PC-9 (cell line): ENCODE data around the gene RBP4. TPM values are rescaled to one million over a fixed set of nuclear protein-coding genes. Genes with fewer than 3 reads are reported as not detected.

Experiments used
- BruUV-seq: library from RNA; stranded (reverse); fragments of 400-500 nt; replicated peaks from 2 replicates; lab custom pipeline; 2021; lab: Mats Ljungman, UMichigan
- CTCF ChIA-PET: fragments of 300-600 bp; sonication (Branson Sonifier 250); formaldehyde crosslinking; loops from one replicate; lab custom pipeline; 2022; ENCODE audit warnings: antibody characterized with exemption; lab: Charles Lee
- POLR2A ChIA-PET: fragments of 300-600 bp; sonication (Branson Sonifier 250); formaldehyde crosslinking; loops from one replicate; lab custom pipeline; 2022; ENCODE audit warnings: antibody characterized with exemption; ENCODE audit not compliant: unreplicated experiment; lab: Charles Lee
- DNase-seq, 2 experiments: peaks; one replicate each; pipeline versions ENCODE4 v3.0.0 to v3.0.0-alpha.2; 2015 to 2022; ENCODE audit warnings: mixed read lengths in 1 of 2
- H2AFZ ChIP-seq: fragments of 200-600 bp; sonication (generic); 2 replicates; pipeline ENCODE4 v1.8.1; 2017; ENCODE audit warnings: antibody characterized with exemption
- H3F3A ChIP-seq: fragments of 200-600 bp; sonication (generic); 2 replicates; pipeline ENCODE4 v1.8.1; 2017; ENCODE audit warnings: antibody characterized with exemption, mild to moderate bottlenecking, low read depth; ENCODE audit not compliant: insufficient read depth
- H3K27ac ChIP-seq: fragments of 200-600 bp; sonication (generic); 2 replicates; pipeline ENCODE4 v1.6.1; 2016; ENCODE audit warnings: mixed run types
- H3K27me3 ChIP-seq: fragments of 200-600 bp; sonication (generic); 2 replicates; pipeline ENCODE4 v1.6.1; 2016; ENCODE audit warnings: low read depth, mixed run types; ENCODE audit not compliant: insufficient read depth
- H3K36me3 ChIP-seq: fragments of 200-600 bp; sonication (generic); 2 replicates; pipeline ENCODE4 v1.6.1; 2016; ENCODE audit warnings: low read depth, mixed run types
- H3K4me1 ChIP-seq: fragments of 200-600 bp; sonication (generic); replicated peaks from 2 replicates; pipeline ENCODE4 v1.6.1; 2016; ENCODE audit warnings: mixed run types; ENCODE audit not compliant: insufficient read depth
- H3K4me2 ChIP-seq: fragments of 200-600 bp; sonication (generic); 2 replicates; pipeline ENCODE4 v1.6.1; 2017; ENCODE audit warnings: mixed run types
- H3K4me3 ChIP-seq: fragments of 200-600 bp; sonication (generic); 2 replicates; pipeline ENCODE4 v1.6.1; 2016; ENCODE audit warnings: mixed run types
- H3K79me2 ChIP-seq: fragments of 200-600 bp; sonication (generic); 2 replicates; pipeline ENCODE4 v1.6.1; 2017; ENCODE audit warnings: low read depth, mixed run types
- H3K9me2 ChIP-seq: fragments of 200-600 bp; sonication (generic); 2 replicates; pipeline ENCODE4 v1.8.1; 2017; ENCODE audit warnings: mild to moderate bottlenecking; ENCODE audit not compliant: insufficient read depth
- H3K9me3 ChIP-seq: fragments of 200-600 bp; sonication (generic); 2 replicates; pipeline ENCODE4 v1.8.1; 2016; ENCODE audit warnings: low read depth; ENCODE audit not compliant: insufficient read depth
- H4K20me1 ChIP-seq: fragments of 200-600 bp; sonication (generic); 2 replicates; pipeline ENCODE4 v1.8.1; 2017; ENCODE audit not compliant: insufficient read depth
- EZH2 ChIP-seq: fragments of 200-600 bp; sonication (generic); IDR thresholded peaks from 2 replicates; pipeline ENCODE4 v1.8.0; 2017; ENCODE audit warnings: antibody characterized with exemption, low read depth
- intact Hi-C: fragments of 100-400 bp; cut with micrococcal nuclease; formaldehyde crosslinking; loops from one replicate; pipeline ENCODE4 v1.10.0; 2022; ENCODE audit not compliant: unreplicated experiment
- total RNA-seq: library from RNA; stranded (reverse); gene quantifications from 2 replicates; pipeline ENCODE4 v1.2.3, GENCODE V29; 2021
- TF ChIP-seq, protein P1 (sequence below): fragments of 200-600 bp; sonication (generic); conservative IDR thresholded peaks from 2 replicates; pipeline ENCODE4 v1.6.1; 2017; ENCODE audit warnings: mixed run types, antibody characterized with exemption, mild to moderate bottlenecking, moderate library complexity

Gene RBP4
- total RNA-seq, 1 experiment from 2014 or later, result 0.57 TPM

DNA sequence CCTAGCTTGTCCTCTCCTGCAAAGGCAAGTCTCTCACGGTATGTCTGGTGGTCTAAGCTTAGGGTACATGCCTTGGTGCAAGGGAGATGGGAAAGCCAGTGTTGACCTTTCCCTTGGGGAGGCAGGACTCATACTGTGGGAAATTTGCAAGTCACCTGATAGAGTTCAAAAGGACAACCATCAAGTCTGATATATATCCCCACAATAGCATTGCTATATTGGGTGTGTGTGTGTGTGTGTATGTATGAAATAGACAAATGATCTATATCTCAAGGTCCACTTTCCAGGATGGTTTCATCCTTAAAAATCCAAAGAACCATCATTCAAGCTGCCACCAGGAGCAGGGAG, 46.7 kb downstream of the RBP4 start:
- Histone ChIP-seq H3K4me3 (no peak overlapping the region), H3K79me2 (no peaks in the 10 kb centered on the region), H3K4me2 (no peak overlapping the region), H4K20me1 (no peaks in the 10 kb centered on the region), H3K9me3 (no peaks in the 10 kb centered on the region), H3K36me3 (no peaks in the 10 kb centered on the region), H3K4me1 (peaks cover 7% of the 10 kb centered on the region; the same call in 1 of the 2 replicates), H3K27ac (no peak overlapping the region), H2AFZ (no peak overlapping the region), H3K9me2 (no peaks in the 10 kb centered on the region), H3F3A (peaks cover 5% of the 10 kb centered on the region; the same call in 1 of the 2 replicates), H3K27me3 (no peaks in the 10 kb centered on the region)
- no peak for DNase-seq
- intact Hi-C loops, result no loop called here
- TF ChIP-seq, protein P1, sequence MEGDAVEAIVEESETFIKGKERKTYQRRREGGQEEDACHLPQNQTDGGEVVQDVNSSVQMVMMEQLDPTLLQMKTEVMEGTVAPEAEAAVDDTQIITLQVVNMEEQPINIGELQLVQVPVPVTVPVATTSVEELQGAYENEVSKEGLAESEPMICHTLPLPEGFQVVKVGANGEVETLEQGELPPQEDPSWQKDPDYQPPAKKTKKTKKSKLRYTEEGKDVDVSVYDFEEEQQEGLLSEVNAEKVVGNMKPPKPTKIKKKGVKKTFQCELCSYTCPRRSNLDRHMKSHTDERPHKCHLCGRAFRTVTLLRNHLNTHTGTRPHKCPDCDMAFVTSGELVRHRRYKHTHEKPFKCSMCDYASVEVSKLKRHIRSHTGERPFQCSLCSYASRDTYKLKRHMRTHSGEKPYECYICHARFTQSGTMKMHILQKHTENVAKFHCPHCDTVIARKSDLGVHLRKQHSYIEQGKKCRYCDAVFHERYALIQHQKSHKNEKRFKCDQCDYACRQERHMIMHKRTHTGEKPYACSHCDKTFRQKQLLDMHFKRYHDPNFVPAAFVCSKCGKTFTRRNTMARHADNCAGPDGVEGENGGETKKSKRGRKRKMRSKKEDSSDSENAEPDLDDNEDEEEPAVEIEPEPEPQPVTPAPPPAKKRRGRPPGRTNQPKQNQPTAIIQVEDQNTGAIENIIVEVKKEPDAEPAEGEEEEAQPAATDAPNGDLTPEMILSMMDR, result no peak
- no peak for TF ChIP-seq EZH2
- no TSS peak for BruUV-seq
- CTCF ChIA-PET, result interaction anchor here (0.6 to 1.8 kb wide), 4 partner anchors 58 to 261 kb away, joined by 3 to 11 read pairs (median 6); no protein-coding TSS in a partner anchor
- POLR2A ChIA-PET, result interaction anchor here (0.8 kb wide), 1 partner anchor 126 kb away, joined by 3 read pairs; no protein-coding TSS in a partner anchor

DNA sequence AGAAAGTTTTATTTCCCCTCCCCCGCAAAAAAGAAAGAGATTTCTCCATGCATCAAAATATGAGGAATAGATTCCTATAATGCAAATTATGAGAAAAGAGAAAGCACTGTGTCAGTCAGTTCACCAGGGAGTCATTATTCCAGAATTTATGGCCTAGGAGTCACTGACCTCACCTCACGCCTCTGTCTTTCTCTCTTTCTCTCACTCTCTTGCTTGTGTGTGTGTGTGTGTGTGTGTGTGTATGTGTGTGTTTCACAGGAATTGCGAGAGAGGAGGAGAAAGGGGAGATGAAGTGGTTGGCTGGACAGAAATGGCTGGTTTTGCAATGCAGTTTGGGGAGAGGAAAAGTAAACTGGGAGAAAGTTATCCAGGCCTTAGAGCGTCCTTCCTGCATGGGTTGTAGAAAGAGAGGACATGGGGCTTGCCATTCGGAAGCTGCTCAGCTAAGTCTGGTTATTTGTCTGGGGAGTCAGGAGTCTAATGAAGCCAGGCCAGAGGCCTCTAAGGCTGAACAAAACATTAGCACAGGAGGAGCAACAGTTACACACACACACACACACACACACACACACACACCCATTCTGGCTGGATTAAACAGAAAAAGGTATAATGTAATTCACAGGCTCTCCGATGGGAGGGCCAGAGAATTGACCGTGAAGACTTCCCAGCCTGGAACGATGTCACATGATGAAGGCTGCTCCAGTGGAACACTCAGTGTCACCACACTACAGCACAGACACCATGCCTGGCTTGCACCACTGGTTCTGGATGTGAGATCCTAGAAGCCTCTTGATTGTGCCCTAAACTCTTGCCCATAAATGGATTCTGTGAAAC, 47.3 kb downstream of the RBP4 start:
- H3K4me1 ChIP-seq, result peaks cover 12% of the 10 kb centered on the region; the same call in 1 of the 2 replicates
- H3K36me3 ChIP-seq, result no peaks in the 10 kb centered on the region
- no peaks in the 10 kb centered on the region for H3K79me2 ChIP-seq
- H3K9me2 ChIP-seq, result no peaks in the 10 kb centered on the region
- no peak for DNase-seq
- peaks cover 11% of the 10 kb centered on the region; the same call in 1 of the 2 replicates for H3F3A ChIP-seq
- no peaks in the 10 kb centered on the region for H3K27me3 ChIP-seq
- no peak overlapping the region for H2AFZ ChIP-seq
- CTCF ChIA-PET, result interaction anchor here (0.6 to 1.3 kb wide), 2 partner anchors 58 to 193 kb away, joined by 4 to 9 read pairs; no protein-coding TSS in a partner anchor
- POLR2A ChIA-PET, result interaction anchor here (0.8 kb wide), 1 partner anchor 127 kb away, joined by 3 read pairs; no protein-coding TSS in a partner anchor
- H3K9me3 ChIP-seq, result no peaks in the 10 kb centered on the region
- BruUV-seq, result no TSS peak
- H3K4me2 ChIP-seq, result no peak overlapping the region
- intact Hi-C loops, result no loop called here
- TF ChIP-seq, protein P1, result no peak
- no peak for TF ChIP-seq EZH2
- H3K27ac ChIP-seq, result no peak overlapping the region
- no peak overlapping the region for H3K4me3 ChIP-seq
- no peaks in the 10 kb centered on the region for H4K20me1 ChIP-seq

DNA sequence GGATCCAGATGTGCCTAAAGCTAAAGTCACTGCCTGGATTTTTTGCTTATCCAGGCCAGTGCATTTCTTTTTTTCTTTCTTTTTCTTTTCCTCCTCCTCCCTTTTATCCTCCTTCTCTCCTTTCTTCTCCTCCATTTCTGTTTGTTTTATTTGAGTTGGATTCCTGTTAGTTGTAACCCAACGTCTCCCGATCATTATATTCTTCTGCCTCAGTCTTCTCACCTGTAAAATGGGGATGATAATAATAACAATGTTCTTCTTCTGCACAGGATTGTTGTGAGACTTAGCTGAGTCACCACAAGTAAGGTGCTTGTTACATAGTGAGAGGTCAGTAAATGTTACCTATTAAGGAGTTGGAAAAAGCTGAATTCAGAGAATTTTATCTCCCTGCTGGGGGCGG, 48.3 kb downstream of the RBP4 start:
- Histone ChIP-seq H3K9me2 (no peaks in the 10 kb centered on the region), H2AFZ (no peak overlapping the region), H3K4me2 (no peak overlapping the region), H4K20me1 (no peaks in the 10 kb centered on the region), H3K4me1 (peaks cover 20% of the 10 kb centered on the region), H3K4me3 (no peak overlapping the region), H3K27ac (no peak overlapping the region), H3K27me3 (no peaks in the 10 kb centered on the region), H3K36me3 (no peaks in the 10 kb centered on the region), H3K9me3 (no peaks in the 10 kb centered on the region), H3K79me2 (no peaks in the 10 kb centered on the region), H3F3A (peaks cover 20% of the 10 kb centered on the region; the same call in 1 of the 2 replicates)
- ChIA-PET POLR2A (no interaction called here), CTCF (no interaction called here)
- no peak for DNase-seq
- TF ChIP-seq EZH2, result no peak
- TF ChIP-seq, protein P1, result no peak
- intact Hi-C loops, result no loop called here
- BruUV-seq, result no TSS peak
